GM21786 (cell line): Measurements from ENCODE around the gene GRIK2.

Experiments
- ATAC-seq: cut with Tn5 transposase; IDR thresholded peaks from one replicate; pipeline ENCODE4 v1.9.1; 2021; ENCODE audit not compliant: unreplicated experiment

Gene GRIK2

DNA sequence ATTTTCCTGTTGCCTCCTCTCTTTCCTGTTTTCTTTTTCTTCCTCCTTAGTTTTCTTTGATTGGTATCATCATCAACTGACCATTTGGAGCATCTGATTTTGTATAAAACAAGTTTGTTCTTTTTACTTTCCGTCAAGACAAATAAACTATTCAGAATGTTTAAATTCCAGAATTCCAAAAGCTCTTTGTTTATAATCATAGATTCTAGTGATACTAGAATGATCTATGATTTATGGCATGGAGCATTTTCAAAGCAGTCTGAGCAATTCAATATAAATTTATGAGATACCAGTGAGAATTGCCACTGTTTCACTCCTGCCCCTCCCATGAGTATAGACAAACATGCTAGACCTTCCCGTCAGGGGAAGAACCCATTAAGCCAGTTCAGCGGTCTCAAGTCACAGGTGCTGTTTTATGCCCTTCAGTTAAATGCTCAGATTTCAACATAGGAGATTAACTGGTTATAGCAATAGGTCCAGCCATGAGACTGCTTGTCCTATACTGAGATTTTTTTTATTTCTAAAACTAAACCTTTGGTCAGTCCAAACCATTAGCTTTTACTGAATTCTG, 60.7 kb downstream of the GRIK2 start:
- no peak for ATAC-seq

DNA sequence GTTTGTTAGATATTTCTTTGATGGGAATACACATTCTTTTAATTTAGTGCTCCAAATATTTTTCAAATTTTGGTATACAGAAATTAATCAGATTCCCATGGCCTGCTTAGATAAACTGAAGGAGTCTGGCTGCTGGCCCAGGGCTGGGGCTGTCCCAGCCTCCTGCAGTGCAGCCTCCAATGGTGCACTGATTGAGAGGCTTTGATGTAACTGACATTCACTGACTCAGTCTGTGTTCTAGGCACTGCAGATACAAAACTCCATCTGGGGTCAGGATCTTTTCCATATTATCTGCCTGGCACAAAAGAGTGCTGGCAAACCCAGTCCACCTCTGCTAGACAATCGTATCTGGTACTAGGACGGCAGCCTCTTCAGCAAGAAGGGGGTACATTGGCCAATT, 64.8 kb downstream of the GRIK2 start:
- ATAC-seq: no peak

DNA sequence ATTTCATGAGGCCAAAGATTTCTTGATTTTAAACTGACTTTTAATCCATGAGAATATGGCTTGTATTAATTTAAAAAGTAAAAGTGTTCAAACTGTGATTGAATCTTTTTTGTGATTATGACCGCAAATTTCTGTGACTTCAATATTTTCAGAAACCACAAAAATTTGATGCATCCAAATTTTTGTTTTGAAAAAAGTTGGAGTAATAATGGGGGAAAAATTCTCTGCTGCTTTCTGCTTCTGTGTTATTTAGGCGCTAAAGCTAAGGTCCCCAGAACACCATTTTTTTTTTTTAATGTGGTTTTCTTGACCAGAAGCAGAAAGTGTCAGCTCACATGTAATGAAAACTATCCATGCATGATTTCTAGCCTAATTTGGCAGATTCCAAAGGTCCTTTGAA, 65.3 kb downstream of the GRIK2 start:
- no peak for ATAC-seq

DNA sequence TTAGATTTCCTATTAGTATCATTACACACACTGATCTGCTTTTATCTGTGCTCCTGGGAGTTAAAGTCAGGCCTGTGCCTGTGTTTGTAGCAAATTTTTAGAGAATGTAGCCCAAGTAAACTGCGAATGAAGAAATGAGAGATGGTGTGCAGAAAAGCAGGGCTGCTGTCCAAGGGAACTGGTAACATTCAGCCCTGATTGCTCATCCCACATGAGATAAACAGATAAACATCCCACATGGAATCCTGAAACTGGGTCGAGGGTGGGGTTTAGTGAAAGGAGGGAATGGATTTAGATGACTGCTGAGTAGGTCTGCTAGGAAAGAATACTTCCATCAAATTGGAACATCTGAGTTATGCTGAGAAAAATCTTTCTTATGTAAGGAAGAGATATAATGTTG, 69.1 kb downstream of the GRIK2 start:
- no peak for ATAC-seq

DNA sequence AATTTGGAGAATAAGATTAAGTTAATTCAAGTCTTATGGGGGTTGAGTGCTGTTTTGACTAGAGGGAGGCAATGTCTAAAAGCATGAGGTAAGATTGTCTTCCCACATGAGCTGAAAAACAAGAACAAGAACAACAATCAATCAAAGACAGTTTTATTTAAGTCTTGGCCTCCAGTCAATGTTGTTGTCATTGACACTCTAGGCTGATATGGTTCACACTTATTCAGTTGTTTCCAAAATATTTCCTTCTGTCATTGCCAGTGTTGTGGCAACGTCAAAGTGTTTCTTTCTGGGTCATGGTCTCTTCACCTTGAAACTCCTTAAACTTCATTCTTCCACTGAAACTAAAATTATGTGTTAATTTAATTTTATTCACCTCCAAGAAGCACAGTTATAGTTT, 72.4 kb downstream of the GRIK2 start:
- no peak for ATAC-seq

DNA sequence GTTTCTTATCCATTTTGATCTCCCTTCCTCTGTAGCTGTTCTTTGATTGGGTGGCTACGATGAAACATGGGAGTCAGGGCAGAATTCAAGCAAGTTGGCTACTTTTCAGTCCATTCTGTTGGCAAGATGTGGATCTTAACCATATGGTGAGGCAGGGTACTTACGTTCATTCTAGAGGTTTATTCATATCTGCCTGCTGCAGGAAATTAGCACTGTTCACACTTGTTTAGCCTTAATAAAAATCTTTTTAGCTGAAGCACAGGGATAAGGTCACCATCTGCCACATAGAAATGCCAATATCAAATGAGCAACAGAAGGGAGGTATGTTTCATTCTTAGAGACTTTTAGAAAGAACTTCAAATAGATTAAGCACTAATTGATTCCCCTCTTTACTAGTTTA, 83.9 kb downstream of the GRIK2 start:
- ATAC-seq: no peak

DNA sequence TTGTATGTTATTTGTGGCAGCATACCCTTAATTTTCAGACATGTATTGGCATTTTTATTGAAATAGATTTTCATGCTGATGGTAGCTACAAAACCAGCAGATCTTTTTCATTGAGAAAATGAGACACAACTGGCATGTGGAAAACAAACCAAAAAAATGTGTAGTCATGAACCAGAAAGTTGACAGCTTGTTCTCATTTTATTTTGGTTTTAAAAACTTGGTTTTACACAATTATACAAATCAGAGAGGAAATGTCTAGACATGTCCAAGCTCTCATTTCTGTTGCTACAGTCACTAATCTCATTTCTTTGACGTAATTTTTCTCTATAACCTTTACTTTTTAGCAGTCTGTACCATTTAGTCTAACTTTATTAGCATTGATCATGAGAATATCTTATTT, 85.4 kb downstream of the GRIK2 start:
- ATAC-seq: no peak

DNA sequence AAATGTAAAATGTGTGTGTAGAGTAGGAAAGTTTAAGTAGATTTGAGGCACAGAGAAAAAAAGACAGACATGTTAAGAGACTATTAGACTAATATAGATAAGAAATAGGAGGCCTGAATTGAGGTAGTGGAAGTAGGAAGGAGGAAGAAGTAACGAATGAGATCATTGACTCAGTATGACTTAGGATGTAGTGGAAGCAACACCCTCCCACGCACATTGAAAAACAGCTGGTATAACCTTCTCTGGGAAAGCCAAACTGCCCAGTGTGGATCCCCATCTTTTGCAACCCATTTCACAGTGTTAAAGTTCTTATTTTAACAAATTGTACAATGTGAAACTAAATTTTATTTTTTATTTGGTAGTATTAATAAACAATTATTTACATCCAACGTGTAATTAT, 89.1 kb downstream of the GRIK2 start:
- ATAC-seq: no peak

DNA sequence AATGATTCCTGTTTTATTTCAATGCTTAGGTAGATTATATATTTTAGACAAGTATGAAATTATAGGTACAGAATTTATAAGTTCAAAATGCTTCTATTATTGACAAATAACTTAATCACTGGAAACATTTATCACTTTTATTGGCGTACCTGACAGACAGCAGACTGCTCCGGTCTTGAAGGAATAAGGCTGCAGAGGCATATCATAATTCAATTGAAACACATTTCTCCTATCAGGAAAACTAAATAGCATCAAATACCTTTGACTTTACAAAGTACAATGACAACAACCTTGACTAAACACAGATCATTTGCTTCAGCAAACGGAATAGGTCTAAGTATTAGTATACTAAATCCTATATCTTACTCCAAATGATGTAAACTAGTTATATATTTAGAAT, 91.3 kb downstream of the GRIK2 start:
- ATAC-seq: no peak

DNA sequence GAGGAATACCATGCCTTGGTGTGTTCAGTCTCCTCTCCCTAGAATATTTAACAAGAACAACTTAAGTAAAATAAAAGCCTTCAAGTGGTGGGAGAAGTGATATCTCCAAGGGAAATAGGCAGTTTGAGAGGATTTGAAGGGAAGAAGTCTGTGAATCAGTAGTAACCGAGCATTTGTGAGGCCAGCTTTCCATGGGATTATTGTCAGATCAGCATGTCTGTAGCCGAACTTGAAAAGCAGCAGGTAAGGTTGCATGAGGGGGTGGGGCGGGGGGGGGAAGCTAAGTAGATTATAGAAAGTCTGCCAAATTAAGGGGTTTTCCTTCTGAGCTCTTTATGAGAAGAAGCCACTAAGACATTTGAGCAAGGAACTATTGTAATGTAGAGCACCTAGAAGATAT, 92.6 kb downstream of the GRIK2 start:
- ATAC-seq: no peak

DNA sequence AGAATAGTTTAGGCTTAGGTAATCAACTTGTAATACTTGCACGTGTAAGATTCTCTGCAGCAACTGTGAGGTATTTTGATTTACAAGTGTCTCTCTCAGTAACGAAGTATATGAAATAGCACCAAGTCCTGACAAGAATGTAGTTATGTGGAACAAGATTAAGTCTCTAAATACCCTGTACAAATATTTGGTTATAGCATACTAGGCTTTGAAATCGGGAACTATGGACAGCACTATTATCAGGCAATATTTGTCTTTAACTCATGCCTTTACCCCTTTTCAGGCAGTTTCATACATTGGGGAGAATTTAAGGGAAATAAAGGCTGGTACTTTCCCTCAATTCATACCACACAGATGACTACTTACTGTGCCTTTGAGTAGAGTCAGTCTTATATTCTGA, 93.2 kb downstream of the GRIK2 start:
- ATAC-seq: no peak

DNA sequence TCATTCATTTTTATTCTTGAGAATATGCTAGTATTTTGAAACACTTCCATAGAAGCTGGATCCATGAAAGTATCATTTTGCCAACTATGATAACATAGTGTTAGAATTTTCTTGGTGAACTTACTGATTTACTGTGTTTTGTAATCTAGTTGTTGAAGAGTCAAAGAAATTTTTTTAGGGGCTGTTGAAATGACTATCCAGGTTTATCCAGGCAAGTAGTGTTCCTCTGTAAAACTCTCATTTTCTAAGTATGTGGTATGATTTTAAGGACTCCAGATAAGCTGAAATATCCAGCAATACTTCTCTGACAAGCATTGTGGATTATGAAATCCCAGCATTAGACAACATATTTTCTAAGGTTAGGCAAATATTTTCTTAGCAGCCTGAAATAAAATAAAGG, 95.9 kb downstream of the GRIK2 start:
- no peak for ATAC-seq

DNA sequence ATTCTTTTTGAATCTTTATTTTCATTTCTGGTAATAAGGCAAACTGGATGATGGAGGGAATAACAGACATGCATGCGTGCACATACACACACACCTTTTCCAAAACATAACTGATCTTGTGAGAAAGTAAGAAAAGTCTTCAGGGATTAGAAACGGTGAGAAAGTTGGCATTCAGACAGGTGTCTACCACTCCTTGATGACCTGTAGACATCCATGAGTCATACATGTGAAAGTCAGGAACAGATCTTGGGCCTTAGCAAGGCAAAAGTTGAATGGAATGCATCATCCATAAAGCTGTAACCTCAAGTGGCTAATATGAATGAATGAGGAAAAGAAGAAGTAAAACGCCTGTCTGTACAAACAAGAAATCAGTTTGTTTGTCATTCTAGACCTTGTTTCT, 97.3 kb downstream of the GRIK2 start:
- ATAC-seq: no peak

DNA sequence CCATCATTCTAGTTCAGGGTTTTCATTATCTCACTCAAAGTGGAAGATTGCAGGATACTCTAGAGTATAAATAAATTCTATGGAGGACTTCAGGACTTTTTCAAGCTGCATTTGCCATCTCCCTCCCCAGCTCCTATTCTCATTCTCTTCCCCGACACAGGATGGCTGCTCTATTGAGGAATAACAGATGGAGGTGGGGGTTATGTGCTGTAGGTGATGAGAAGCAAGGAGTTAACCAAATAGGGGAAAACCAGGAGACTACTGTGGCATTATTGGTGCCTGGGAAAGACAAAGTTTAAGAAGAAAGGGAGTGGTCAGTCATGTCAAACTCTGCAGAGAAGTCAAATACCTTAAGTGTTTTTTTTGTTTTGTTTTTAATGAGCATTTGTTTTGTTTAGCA, 109.3 kb downstream of the GRIK2 start:
- no peak for ATAC-seq

DNA sequence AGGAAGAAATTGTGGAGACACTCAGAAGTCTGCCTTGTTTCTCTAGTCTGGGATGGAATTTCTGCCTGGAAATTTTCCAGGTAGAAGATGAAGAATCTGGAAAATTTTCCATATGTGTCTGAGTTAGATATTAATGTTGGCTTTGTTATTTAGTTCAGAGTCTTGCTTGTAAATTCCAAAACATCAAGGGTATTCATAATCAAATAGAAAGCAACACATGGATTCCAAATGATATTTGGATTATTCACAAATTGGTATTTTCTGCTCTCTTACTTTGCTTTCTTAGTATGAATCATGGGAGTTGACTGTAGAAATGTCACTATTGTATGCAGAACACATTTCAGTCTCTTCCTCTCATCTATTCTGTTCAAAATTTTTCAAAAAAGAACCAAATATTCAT, 116.0 kb downstream of the GRIK2 start:
- ATAC-seq: no peak

DNA sequence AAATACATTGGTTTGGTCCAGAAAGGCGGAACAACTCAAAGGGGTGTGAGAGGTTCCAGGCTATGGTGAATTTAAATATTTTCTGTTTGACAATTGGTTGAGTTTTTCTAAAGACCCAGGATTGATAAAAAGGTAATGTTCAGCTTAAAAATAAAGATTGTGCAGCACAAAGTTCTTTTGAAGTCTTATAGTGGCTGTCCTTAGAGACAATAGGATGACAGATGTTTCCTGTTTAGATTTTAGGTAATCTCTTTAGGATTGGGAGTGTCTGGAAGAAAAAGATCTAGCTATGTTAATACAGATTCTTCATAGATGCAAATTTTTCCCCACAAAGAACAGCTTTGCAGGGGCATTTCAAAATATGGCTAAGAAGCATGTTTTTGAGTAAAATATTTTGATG, 119.7 kb downstream of the GRIK2 start:
- ATAC-seq: no peak

DNA sequence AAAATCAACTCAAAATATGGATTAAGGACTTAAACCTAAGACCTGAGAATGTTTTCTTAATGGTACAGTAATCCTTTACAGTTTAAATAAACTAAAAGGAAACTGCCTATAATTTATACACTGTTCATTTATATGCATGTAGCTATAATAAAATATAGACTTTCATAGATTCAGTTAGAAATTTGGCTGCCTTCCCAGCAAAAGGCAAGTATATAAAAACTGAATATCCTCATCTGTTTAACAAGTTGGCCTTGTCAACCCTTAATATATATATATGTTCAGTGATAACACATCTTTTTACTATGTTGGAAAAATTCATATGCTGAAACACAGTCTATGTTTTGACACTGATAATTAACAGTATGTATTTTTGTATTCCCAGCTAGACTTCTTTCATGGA, 123.1 kb downstream of the GRIK2 start:
- ATAC-seq: no peak

DNA sequence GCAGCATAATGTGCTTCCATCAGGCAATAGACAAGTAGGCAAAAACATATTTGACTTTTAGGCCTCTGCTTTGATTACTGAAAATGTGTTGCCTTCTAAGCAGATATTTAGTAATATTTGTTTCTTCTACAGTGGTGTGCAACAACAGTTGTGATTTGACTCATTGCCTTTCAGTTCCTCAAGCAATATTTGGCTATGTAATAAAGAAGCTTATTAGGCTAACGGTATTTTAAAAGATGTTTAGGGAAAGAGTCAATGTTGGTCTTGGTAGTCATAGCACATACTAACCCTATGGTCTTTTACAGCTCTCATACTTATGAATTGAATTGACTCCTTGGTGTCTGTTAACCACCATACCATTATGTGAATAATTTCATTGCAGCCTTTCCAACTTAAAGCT, 124.1 kb downstream of the GRIK2 start:
- ATAC-seq: peak; percentile 54

DNA sequence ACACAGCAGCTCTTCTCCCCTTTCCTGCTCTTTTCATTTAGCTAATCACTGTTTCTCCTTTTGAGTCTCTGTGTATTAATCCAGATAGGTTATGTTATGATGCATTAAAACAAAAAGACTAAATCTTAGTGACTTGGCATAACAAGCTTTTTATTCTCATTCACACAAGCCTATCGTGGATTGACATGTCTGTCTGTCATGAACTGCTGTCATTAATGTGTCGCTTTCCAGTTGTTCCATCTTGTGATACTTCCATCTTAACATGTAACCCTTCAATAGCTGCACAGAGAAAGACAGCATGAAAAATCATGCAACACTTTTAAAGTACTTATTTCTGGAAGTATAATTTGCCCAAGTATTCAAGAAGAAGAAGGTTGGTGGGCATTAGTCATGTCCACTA, 128.7 kb downstream of the GRIK2 start:
- ATAC-seq: no peak

DNA sequence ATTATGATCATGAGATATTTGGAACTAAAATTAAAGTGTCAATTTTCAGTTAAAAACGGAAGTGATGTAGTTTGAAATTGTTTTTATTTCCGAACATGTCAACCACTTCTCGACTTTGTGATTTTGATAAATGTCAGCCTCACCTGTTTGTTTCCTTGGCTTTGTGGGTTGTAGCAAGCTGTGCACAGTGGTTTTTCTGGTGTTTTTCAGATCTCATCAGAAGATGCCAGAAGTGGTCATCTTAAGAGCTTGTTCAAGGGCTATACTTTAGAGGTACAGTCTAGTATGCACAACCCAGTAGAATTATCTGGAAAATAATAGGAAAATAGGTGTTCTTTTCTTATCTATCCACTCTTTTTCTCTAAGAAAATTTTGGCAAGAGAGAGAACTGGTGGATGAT, 134.0 kb downstream of the GRIK2 start:
- ATAC-seq: no peak

DNA sequence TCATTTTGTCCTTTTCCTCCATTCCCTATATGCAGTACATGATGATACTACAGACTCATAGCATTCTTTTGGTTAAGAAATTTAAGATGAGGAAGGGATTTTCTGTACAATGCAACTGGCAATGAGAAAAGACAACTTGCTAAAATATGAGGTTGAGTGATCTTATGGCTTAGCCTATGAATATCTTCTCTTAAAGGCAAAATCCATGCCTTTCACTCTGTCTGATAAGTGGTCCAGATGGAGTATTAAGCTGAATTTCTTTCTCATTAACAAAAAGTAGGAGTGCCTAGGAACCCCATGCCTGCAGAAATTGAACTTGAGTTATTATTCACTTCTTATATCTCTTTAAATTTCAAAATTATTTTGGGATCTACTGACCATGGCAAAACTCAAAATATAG, 135.3 kb downstream of the GRIK2 start:
- ATAC-seq: no peak

DNA sequence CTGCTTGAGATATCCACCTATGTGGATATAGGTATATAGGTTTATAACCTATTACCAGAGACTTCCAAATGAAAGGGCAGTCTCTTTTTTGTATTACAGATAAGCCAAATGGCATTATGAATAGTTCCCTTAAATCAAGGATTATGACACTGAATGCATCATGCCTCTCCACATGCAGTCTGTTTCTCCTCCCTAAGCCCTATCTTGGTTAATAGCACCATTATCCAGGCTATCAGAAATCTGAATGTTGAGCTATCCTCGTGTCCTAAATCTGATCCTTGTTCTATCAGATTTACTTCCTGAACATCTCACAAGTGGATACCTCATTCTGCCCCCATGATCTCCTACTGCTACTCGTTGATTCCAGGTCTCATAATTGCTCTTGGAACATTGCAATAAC, 138.0 kb downstream of the GRIK2 start:
- no peak for ATAC-seq

DNA sequence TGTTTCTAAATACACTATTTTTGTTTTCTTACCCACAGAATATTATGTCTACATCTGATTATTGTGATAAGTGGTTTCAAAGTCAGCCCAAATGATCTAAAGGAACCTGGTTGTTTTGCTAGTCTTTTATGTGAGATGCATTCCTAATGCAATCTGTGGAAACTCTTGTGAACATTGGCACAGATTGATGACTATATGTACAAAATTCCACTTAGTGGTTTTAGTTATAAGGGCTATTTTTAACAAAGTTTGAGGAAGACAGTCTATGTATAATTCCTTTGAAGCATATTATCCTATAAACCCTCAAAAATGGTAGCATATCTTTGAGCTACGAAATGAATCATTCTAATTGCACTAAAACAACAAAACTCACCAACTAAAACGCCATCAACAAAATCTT, 140.9 kb downstream of the GRIK2 start:
- ATAC-seq: no peak

DNA sequence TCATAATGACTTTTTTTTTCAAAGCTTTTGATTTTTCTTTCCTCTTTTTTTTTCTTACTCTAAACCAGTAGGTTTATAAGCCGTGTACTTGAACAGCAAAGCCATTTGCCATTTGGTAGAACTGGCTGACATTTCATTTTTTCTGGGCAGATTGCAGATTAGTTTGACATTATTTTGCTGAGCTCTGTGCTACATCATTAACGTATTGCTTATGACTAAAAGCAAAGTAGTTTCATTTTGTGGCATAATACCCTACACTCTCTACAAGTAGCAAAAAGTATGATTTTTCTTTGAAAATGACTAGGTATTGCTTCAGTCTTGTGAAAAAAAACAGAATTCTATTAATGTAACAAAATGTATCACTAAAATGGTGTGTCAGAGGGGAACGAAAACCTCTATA, 141.3 kb downstream of the GRIK2 start:
- ATAC-seq: no peak
